Ascending aorta (tissue), 2 donors: ENCODE results near the gene RBMS3. TPM values are rescaled to one million over a fixed set of nuclear protein-coding genes. Genes with fewer than 3 reads are reported as not detected.
A peak's percentile ranks its signal among the peaks of the same experiment; 100 is the strongest.

Source experiments
- DNase-seq, 2 donors: peaks; one replicate each; pipeline ENCODE4 v3.0.0-alpha.2; 2019; ENCODE audit warnings: low spot score in 2 of 2
- H3K27ac ChIP-seq, 2 donors: fragments of 200-600 bp; sonication (generic); one replicate each; pipeline ENCODE4 v1.5.1; 2016 to 2017; ENCODE audit warnings: mild to moderate bottlenecking in 1 of 2
- H3K27me3 ChIP-seq: fragments of 200-600 bp; sonication (generic); one replicate; pipeline ENCODE4 v1.5.1; 2017
- H3K36me3 ChIP-seq, 2 donors: fragments of 200-600 bp; sonication (generic); one replicate each; pipeline ENCODE4 v1.5.1; 2016
- H3K4me1 ChIP-seq, 2 donors: fragments of 200-600 bp; sonication (generic); one replicate each; pipeline ENCODE4 v1.5.1; 2016 to 2017; ENCODE audit warnings: mild to moderate bottlenecking in 1 of 2
- H3K4me3 ChIP-seq, 2 donors: fragments of 200-600 bp; sonication (generic); one replicate each; pipeline ENCODE4 v1.5.1; 2016 to 2017; ENCODE audit warnings: mild to moderate bottlenecking in 1 of 2
- H3K9me3 ChIP-seq, 2 donors: fragments of 200-600 bp; sonication (generic); one replicate each; pipeline ENCODE4 v1.5.1; 2016
- CTCF ChIP-seq, 3 experiments: fragments of 200-600 bp in 2 of 3; fragments of 450-650 bp in 1 of 3; sonication (generic) in 2 of 3; IDR thresholded peaks; one replicate each; pipeline ENCODE4 v1.5.1; 2016 to 2019; ENCODE audit warnings: antibody characterized with exemption in 3 of 3, mild to moderate bottlenecking in 1 of 3, moderate library complexity in 1 of 3
- intact Hi-C: fragments of 100-400 bp; cut with DNase I; formaldehyde crosslinking; loops from one replicate; pipeline ENCODE4 v1.15.1; 2023
- total RNA-seq: library from RNA; depleted of rRNA; stranded (reverse); fragments of >200 nt; gene quantifications from one replicate; pipeline ENCODE4 v1.1.0, GENCODE V29; 2016

Gene RBMS3
- total RNA-seq, 1 donor from 2014 or later = 65.8 TPM

- Histone ChIP-seq H3K4me1 (peaks cover 7 to 47% of the 10 kb centered on the region in 2 donors), H3K36me3 (no peaks in the 10 kb centered on the region), H3K27me3 (no peaks in the 10 kb centered on the region), H3K27ac (peak overlapping the region in 1 of 2 donors; percentile 69), H3K4me3 (no peak overlapping the region), H3K9me3 (no peaks in the 10 kb centered on the region)
- intact Hi-C loops = no loop called here
- DNase-seq = no peak
- TF ChIP-seq CTCF (IDR thresholded peaks at IDR 0.05) = no peak
Observed at GRCh38 chr3:29317659-29318173, 36.8 kb downstream of the RBMS3 start.

GRCh38 chr3:29318251-29318650 lies 37.4 kb downstream of the RBMS3 start:
- intact Hi-C loops = no loop called here
- no peak for TF ChIP-seq CTCF (IDR thresholded peaks at IDR 0.05)
- H3K27ac ChIP-seq = peak overlapping the region; percentile 35 to 69
- no peak overlapping the region for H3K4me3 ChIP-seq
- H3K9me3 ChIP-seq = no peaks in the 10 kb centered on the region
- H3K27me3 ChIP-seq = no peaks in the 10 kb centered on the region
- H3K36me3 ChIP-seq = no peaks in the 10 kb centered on the region
- no peak for DNase-seq
- H3K4me1 ChIP-seq = peaks cover 5 to 45% of the 10 kb centered on the region in 2 donors

GRCh38 chr3:29319262-29319661 lies 38.4 kb downstream of the RBMS3 start:
- Histone ChIP-seq H3K4me1 (peaks cover 0 to 46% of the 10 kb centered on the region in 2 donors), H3K9me3 (no peaks in the 10 kb centered on the region), H3K4me3 (no peak overlapping the region), H3K36me3 (no peaks in the 10 kb centered on the region), H3K27ac (peak overlapping the region; percentile 35 to 69), H3K27me3 (no peaks in the 10 kb centered on the region)
- no peak for TF ChIP-seq CTCF (IDR thresholded peaks at IDR 0.05)
- no peak for DNase-seq
- intact Hi-C loops = no loop called here

- peak overlapping the region; percentile 6 to 32 for H3K4me3 ChIP-seq
- H3K27ac ChIP-seq = peak overlapping the region; percentile 35 to 69
- no peak for DNase-seq
- no peaks in the 10 kb centered on the region for H3K9me3 ChIP-seq
- no peaks in the 10 kb centered on the region for H3K36me3 ChIP-seq
- no peak for TF ChIP-seq CTCF (IDR thresholded peaks at IDR 0.05)
- no peaks in the 10 kb centered on the region for H3K27me3 ChIP-seq
- peaks cover 0 to 41% of the 10 kb centered on the region in 2 donors for H3K4me1 ChIP-seq
- intact Hi-C loops = no loop called here
Observed at GRCh38 chr3:29319798-29320197, 38.9 kb downstream of the RBMS3 start.

- H3K27ac ChIP-seq = peak overlapping the region; percentile 86 to 88
Observed at GRCh38 chr3:29322586-29322985, 41.7 kb downstream of the RBMS3 start.

More at GRCh38 chr3:29322586-29322985, 41.7 kb downstream of the RBMS3 start:
- no peak for DNase-seq
- Histone ChIP-seq H3K9me3 (no peaks in the 10 kb centered on the region), H3K4me1 (peaks cover 0 to 43% of the 10 kb centered on the region in 2 donors), H3K4me3 (no peak overlapping the region), H3K27me3 (no peaks in the 10 kb centered on the region), H3K36me3 (no peaks in the 10 kb centered on the region)
- intact Hi-C loops = no loop called here
- no peak for TF ChIP-seq CTCF (IDR thresholded peaks at IDR 0.05)
